Right atrium auricular region (tissue), 2 donors: ENCODE results near the gene FAF1. TPM values are rescaled to one million over a fixed set of nuclear protein-coding genes. Genes with fewer than 3 reads are reported as not detected.
A peak's percentile ranks its signal among the peaks of the same experiment; 100 is the strongest.

Source experiments
- DNase-seq: peaks from one replicate; pipeline ENCODE4 v3.0.0-alpha.2; 2019; ENCODE audit warnings: low spot score
- H3K27ac ChIP-seq, 2 donors: fragments of 200-600 bp; sonication (generic); 1 replicate in 1 of 2; 2 replicates in 1 of 2; pipeline ENCODE4 v1.5.1; 2016 to 2019
- H3K27me3 ChIP-seq, 2 donors: fragments of 200-600 bp; sonication (generic); one replicate each; pipeline versions ENCODE4 v1.5.1 to v1.6.0; 2017 to 2019
- H3K36me3 ChIP-seq: fragments of 200-600 bp; sonication (generic); one replicate; pipeline ENCODE4 v1.5.1; 2016
- H3K4me1 ChIP-seq, 2 donors: fragments of 200-600 bp; sonication (generic); one replicate each; pipeline versions ENCODE4 v1.5.1 to v1.6.0; 2017 to 2019
- H3K4me3 ChIP-seq, 2 donors: fragments of 200-600 bp; sonication (generic); 1 replicate in 1 of 2; 2 replicates in 1 of 2; pipeline ENCODE4 v1.5.1; 2017 to 2019; ENCODE audit warnings: mild to moderate bottlenecking in 1 of 2, moderate library complexity in 1 of 2
- H3K9me3 ChIP-seq, 2 donors: fragments of 200-600 bp; sonication (generic); one replicate each; pipeline ENCODE4 v1.5.1; 2019
- total RNA-seq, 2 donors: library from RNA; depleted of rRNA; stranded (reverse); fragments of >200 nt; gene quantifications; one replicate each; pipeline ENCODE4 v1.1.0, GENCODE V29; 2016
- TF ChIP-seq, protein P1 (sequence below), 2 donors: fragments of 200-600 bp; sonication (generic); IDR thresholded peaks; one replicate each; pipeline ENCODE4 v1.5.1; 2019; ENCODE audit warnings: antibody characterized with exemption in 2 of 2

FAF1 gene
- total RNA-seq, 2 donors from 2014 or later, result 36.1 to 68.8 TPM

DNA sequence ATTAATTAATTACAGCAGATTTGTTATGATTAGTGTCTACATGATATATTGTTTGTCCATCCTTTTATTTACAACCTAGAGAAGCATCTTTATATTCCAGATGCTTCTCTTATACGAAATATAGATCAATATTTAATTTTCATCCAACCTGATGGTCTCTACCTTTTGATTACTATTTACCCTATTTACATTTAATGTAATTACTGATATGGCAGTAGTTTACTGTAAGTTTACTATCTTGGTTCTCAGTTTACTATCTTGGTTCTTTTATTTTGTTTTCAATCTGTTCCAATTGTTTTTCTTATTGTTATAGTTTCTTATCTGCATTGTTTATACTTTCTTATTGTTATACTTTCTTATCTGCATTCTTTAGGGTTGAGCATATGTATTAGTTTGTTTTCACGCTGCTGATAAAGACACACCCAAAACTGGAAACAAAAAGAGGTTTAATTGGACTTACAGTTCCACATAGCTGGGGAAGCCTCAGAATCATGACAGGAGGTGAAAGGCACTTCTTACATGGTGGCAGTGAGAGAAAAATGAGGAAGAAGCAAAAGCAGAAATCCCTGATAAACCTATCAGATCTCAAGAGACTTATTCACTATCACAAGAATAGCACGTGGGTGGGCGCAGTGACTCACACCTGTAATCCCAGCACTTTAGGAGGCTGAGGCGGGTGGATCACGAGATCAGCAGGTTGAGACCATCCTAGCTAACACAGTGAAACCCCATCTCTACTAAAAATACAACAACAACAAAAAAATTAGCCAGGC, 28.9 kb downstream of the FAF1 start:
- Histone ChIP-seq H3K4me1 (peaks cover 0 to 7% of the 10 kb centered on the region in 2 donors), H3K36me3 (no peaks in the 10 kb centered on the region), H3K27me3 (no peaks in the 10 kb centered on the region), H3K27ac (no peak overlapping the region), H3K9me3 (no peaks in the 10 kb centered on the region), H3K4me3 (no peak overlapping the region)
- TF ChIP-seq, protein P1, sequence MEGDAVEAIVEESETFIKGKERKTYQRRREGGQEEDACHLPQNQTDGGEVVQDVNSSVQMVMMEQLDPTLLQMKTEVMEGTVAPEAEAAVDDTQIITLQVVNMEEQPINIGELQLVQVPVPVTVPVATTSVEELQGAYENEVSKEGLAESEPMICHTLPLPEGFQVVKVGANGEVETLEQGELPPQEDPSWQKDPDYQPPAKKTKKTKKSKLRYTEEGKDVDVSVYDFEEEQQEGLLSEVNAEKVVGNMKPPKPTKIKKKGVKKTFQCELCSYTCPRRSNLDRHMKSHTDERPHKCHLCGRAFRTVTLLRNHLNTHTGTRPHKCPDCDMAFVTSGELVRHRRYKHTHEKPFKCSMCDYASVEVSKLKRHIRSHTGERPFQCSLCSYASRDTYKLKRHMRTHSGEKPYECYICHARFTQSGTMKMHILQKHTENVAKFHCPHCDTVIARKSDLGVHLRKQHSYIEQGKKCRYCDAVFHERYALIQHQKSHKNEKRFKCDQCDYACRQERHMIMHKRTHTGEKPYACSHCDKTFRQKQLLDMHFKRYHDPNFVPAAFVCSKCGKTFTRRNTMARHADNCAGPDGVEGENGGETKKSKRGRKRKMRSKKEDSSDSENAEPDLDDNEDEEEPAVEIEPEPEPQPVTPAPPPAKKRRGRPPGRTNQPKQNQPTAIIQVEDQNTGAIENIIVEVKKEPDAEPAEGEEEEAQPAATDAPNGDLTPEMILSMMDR (IDR thresholded peaks at IDR 0.05), result no peak
- DNase-seq, result no peak

DNA sequence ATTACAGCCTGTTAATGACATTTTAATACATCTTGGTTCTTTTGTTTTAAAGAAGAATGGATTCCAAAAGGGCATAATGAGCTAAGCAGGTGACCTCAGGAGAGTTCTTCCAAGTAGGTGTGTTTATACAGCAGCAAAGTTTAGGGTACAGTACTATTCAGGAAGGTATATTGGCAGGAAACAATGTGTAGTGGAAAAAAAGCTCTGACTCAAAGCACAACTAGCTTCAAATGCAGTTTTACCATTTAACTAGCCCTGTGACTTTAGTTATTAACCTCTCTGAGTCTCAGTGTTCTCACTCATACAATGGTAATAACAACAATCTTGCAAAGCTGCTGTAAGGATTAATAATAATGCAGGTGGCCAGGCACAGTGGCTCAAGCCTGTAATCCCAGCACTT, 29.9 kb downstream of the FAF1 start:
- no peaks in the 10 kb centered on the region for H3K36me3 ChIP-seq

GRCh38 chr1:50929376-50929958, 30.6 kb downstream of the FAF1 start:
- H3K36me3 ChIP-seq, result no peaks in the 10 kb centered on the region
- H3K27me3 ChIP-seq, result no peaks in the 10 kb centered on the region
- H3K4me3 ChIP-seq, result no peak overlapping the region
- no peak for DNase-seq
- H3K4me1 ChIP-seq, result peaks cover 0 to 7% of the 10 kb centered on the region in 2 donors
- no peak overlapping the region for H3K27ac ChIP-seq
- peaks cover 0 to under 1% of the 10 kb centered on the region in 2 donors for H3K9me3 ChIP-seq
- TF ChIP-seq, protein P1 (IDR thresholded peaks at IDR 0.05), result peak; percentile 45 to 69

More for the DNA sequence above, 29.9 kb downstream of the FAF1 start:
- no peaks in the 10 kb centered on the region for H3K27me3 ChIP-seq
- H3K4me1 ChIP-seq, result peaks cover 0 to 7% of the 10 kb centered on the region in 2 donors
- TF ChIP-seq, protein P1 (IDR thresholded peaks at IDR 0.05), result no peak
- DNase-seq, result no peak
- no peak overlapping the region for H3K4me3 ChIP-seq
- no peak overlapping the region for H3K27ac ChIP-seq
- H3K9me3 ChIP-seq, result no peaks in the 10 kb centered on the region

DNA sequence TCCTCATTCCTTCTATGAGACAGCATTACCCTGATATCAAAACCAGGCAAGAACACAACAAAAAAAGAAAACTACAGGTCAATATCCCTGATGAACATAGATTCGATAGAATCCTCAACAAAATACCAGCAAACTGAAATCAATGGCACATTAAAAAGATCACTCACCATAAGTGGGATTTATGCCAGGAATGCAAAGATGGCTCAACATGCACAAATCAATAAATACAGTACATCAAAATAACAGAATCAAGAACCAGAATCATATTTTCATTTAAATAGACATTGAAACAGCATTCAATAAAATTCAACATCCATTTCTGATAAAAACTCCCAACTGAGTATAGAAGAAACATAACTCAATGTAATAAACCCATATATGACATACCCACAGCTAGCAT, 36.5 kb downstream of the FAF1 start:
- no peak overlapping the region for H3K27ac ChIP-seq
- H3K36me3 ChIP-seq, result no peaks in the 10 kb centered on the region
- no peak for DNase-seq
- no peaks in the 10 kb centered on the region for H3K27me3 ChIP-seq
- no peaks in the 10 kb centered on the region for H3K4me1 ChIP-seq
- no peak overlapping the region for H3K4me3 ChIP-seq
- peaks cover 0 to 7% of the 10 kb centered on the region in 2 donors for H3K9me3 ChIP-seq
- TF ChIP-seq, protein P1 (IDR thresholded peaks at IDR 0.05), result no peak

DNA sequence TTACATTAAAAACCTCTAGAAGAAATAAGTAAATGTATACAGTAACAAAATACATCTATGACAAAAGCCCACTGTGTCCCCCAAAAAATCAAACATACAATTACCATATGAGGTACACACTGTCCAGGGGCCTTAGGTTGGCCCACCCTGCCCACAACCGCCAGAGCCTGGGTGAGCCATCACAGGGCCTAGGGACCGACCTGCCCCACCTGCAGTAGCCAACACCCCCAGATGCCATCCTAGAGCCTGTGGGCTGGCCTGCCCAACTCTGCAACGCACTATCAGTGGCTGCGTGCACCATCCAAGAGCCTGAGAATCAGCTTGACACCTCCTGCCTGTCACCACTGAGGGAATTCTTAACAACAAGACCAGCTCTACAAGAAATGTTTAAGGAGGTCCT, 39.0 kb downstream of the FAF1 start:
- DNase-seq, result no peak

More for the DNA sequence above, 39.0 kb downstream of the FAF1 start:
- Histone ChIP-seq H3K4me3 (no peak overlapping the region), H3K27me3 (no peaks in the 10 kb centered on the region), H3K4me1 (peaks cover 0 to 10% of the 10 kb centered on the region in 2 donors), H3K36me3 (no peaks in the 10 kb centered on the region), H3K9me3 (peaks cover 0 to 7% of the 10 kb centered on the region in 2 donors), H3K27ac (no peak overlapping the region)
- TF ChIP-seq, protein P1 (IDR thresholded peaks at IDR 0.05), result no peak
